Retinal pigment epithelial cell (primary cell): Measurements from ENCODE around the gene KCNQ2.

Source experiments
- DNase-seq: peaks from one replicate; pipeline ENCODE4 v3.0.0-alpha.2; 2010; ENCODE audit warnings: low read depth
- H3K4me3 ChIP-seq: 2 replicates; pipeline ENCODE4 v1.5.1; 2011; ENCODE audit warnings: mild to moderate bottlenecking, low read length, control low read depth, moderate library complexity
- CTCF ChIP-seq: conservative IDR thresholded peaks from 2 replicates; pipeline ENCODE4 v1.5.1; 2011; ENCODE audit warnings: low read depth, low read length, control low read depth, inconsistent platforms

The KCNQ2 gene

GRCh38 chr20:63376283-63377250, 95.9 kb downstream of the KCNQ2 start:
- no peak for DNase-seq
- no peak for TF ChIP-seq CTCF
- H3K4me3 ChIP-seq, result no peak overlapping the region

- H3K4me3 ChIP-seq, result no peak overlapping the region
- no peak for TF ChIP-seq CTCF
- no peak for DNase-seq
Measured at GRCh38 chr20:63375438-63375837, 97.0 kb downstream of the KCNQ2 start.

GRCh38 chr20:63374504-63374903, 98.0 kb downstream of the KCNQ2 start:
- no peak overlapping the region for H3K4me3 ChIP-seq
- no peak for TF ChIP-seq CTCF
- no peak for DNase-seq

GRCh38 chr20:63373996-63374395, 98.5 kb downstream of the KCNQ2 start:
- no peak overlapping the region for H3K4me3 ChIP-seq
- DNase-seq, result no peak
- TF ChIP-seq CTCF, result no peak

- no peak for TF ChIP-seq CTCF
- no peak for DNase-seq
- H3K4me3 ChIP-seq, result no peak overlapping the region
Measured at GRCh38 chr20:63372971-63373885, 99.2 kb downstream of the KCNQ2 start.

- no peak for DNase-seq
- no peak for TF ChIP-seq CTCF
- H3K4me3 ChIP-seq, result no peak overlapping the region
Measured at GRCh38 chr20:63371291-63371865, 101.1 kb downstream of the KCNQ2 start.
